Activated naive CD8-positive, alpha-beta T cell (primary cell): ENCODE results near the gene PACSIN3.

ENCODE experiments used
- H3K27ac Mint-ChIP-seq: one replicate; pipeline ENCODE4 v1.8.0; 2021; ENCODE audit warnings: mixed read lengths
- H3K27me3 Mint-ChIP-seq: one replicate; pipeline ENCODE4 v1.8.0; 2021; ENCODE audit warnings: mixed read lengths
- H3K36me3 Mint-ChIP-seq: one replicate; pipeline ENCODE4 v1.8.0; 2021; ENCODE audit warnings: mixed read lengths
- H3K4me1 Mint-ChIP-seq: one replicate; pipeline ENCODE4 v1.8.0; 2021; ENCODE audit warnings: low read depth, mixed read lengths
- H3K4me3 Mint-ChIP-seq: one replicate; pipeline ENCODE4 v1.8.0; 2021; ENCODE audit warnings: mild to moderate bottlenecking, mixed read lengths
- H3K9me3 Mint-ChIP-seq: one replicate; pipeline ENCODE4 v1.8.0; 2021; ENCODE audit warnings: low read depth, mixed read lengths

PACSIN3 gene

GRCh38 chr11:47186076-47186699 is at the start of gene PACSIN3:
Gene PACSIN3, minus strand, starts transcription at chr11:47186434. Its CDS starts 3,707 bp downstream, at chr11:47182727.
- H3K4me1 Mint-ChIP-seq = peaks cover 10% of the 10 kb centered on the region
- peaks cover 5% of the 10 kb centered on the region for H3K27me3 Mint-ChIP-seq
- no peaks in the 10 kb centered on the region for H3K36me3 Mint-ChIP-seq
- peak within 1 kb of the TSS; percentile 82 for H3K4me3 Mint-ChIP-seq
- H3K9me3 Mint-ChIP-seq = no peaks in the 10 kb centered on the region
- peak within 1 kb of the TSS; percentile 66 for H3K27ac Mint-ChIP-seq

GRCh38 chr11:47235163-47235562 is 48.9 kb upstream of the PACSIN3 start:
- Mint-ChIP-seq H3K4me3 (peak overlapping the region; percentile 77), H3K27me3 (no peaks in the 10 kb centered on the region), H3K4me1 (peaks cover 30% of the 10 kb centered on the region), H3K36me3 (peaks cover 8% of the 10 kb centered on the region), H3K9me3 (no peaks in the 10 kb centered on the region), H3K27ac (peak overlapping the region; percentile 93)

- Mint-ChIP-seq H3K27me3 (no peaks in the 10 kb centered on the region), H3K36me3 (peaks cover 8% of the 10 kb centered on the region), H3K9me3 (no peaks in the 10 kb centered on the region), H3K4me3 (peak overlapping the region; percentile 77), H3K4me1 (peaks cover 30% of the 10 kb centered on the region), H3K27ac (peak overlapping the region; percentile 93)
These were observed 48.5 kb upstream of the PACSIN3 start for GRCh38 chr11:47234669-47235100.

- Mint-ChIP-seq H3K27ac (peak overlapping the region; percentile 93), H3K4me1 (peaks cover 30% of the 10 kb centered on the region), H3K36me3 (peaks cover 10% of the 10 kb centered on the region), H3K4me3 (peak overlapping the region; percentile 77), H3K27me3 (no peaks in the 10 kb centered on the region), H3K9me3 (no peaks in the 10 kb centered on the region)
These were observed 47.9 kb upstream of the PACSIN3 start for GRCh38 chr11:47233989-47234668.

GRCh38 chr11:47233051-47233450 is 46.8 kb upstream of the PACSIN3 start:
- H3K36me3 Mint-ChIP-seq = peaks cover 10% of the 10 kb centered on the region
- peaks cover 30% of the 10 kb centered on the region for H3K4me1 Mint-ChIP-seq
- no peak overlapping the region for H3K27ac Mint-ChIP-seq
- no peak overlapping the region for H3K4me3 Mint-ChIP-seq
- H3K27me3 Mint-ChIP-seq = no peaks in the 10 kb centered on the region
- H3K9me3 Mint-ChIP-seq = no peaks in the 10 kb centered on the region

GRCh38 chr11:47229161-47229560 is 42.9 kb upstream of the PACSIN3 start:
- Mint-ChIP-seq H3K27me3 (no peaks in the 10 kb centered on the region), H3K27ac (peak overlapping the region; percentile 76), H3K4me1 (peaks cover 22% of the 10 kb centered on the region), H3K9me3 (no peaks in the 10 kb centered on the region), H3K4me3 (no peak overlapping the region), H3K36me3 (peaks cover 10% of the 10 kb centered on the region)

GRCh38 chr11:47225552-47226400 is 39.5 kb upstream of the PACSIN3 start:
- Mint-ChIP-seq H3K27ac (peak overlapping the region; percentile 93), H3K36me3 (peaks cover 14% of the 10 kb centered on the region), H3K27me3 (no peaks in the 10 kb centered on the region), H3K4me3 (peak overlapping the region; percentile 76), H3K9me3 (no peaks in the 10 kb centered on the region), H3K4me1 (peaks cover 26% of the 10 kb centered on the region)

GRCh38 chr11:47222696-47223095 is 36.5 kb upstream of the PACSIN3 start:
- peaks cover 23% of the 10 kb centered on the region for H3K36me3 Mint-ChIP-seq
- no peaks in the 10 kb centered on the region for H3K9me3 Mint-ChIP-seq
- no peak overlapping the region for H3K4me3 Mint-ChIP-seq
- H3K27ac Mint-ChIP-seq = peak overlapping the region; percentile 83
- H3K4me1 Mint-ChIP-seq = peaks cover 48% of the 10 kb centered on the region
- H3K27me3 Mint-ChIP-seq = no peaks in the 10 kb centered on the region

GRCh38 chr11:47220401-47220821 is 34.2 kb upstream of the PACSIN3 start:
- peaks cover 58% of the 10 kb centered on the region for H3K4me1 Mint-ChIP-seq
- H3K36me3 Mint-ChIP-seq = peaks cover 26% of the 10 kb centered on the region
- peak overlapping the region; percentile 28 for H3K4me3 Mint-ChIP-seq
- peak overlapping the region; percentile 91 for H3K27ac Mint-ChIP-seq
- H3K27me3 Mint-ChIP-seq = no peaks in the 10 kb centered on the region
- no peaks in the 10 kb centered on the region for H3K9me3 Mint-ChIP-seq

- no peaks in the 10 kb centered on the region for H3K27me3 Mint-ChIP-seq
- H3K9me3 Mint-ChIP-seq = no peaks in the 10 kb centered on the region
- H3K36me3 Mint-ChIP-seq = peaks cover 19% of the 10 kb centered on the region
- peak overlapping the region; percentile 100 for H3K27ac Mint-ChIP-seq
- H3K4me3 Mint-ChIP-seq = peak overlapping the region; percentile 98
- H3K4me1 Mint-ChIP-seq = peaks cover 45% of the 10 kb centered on the region
These were observed 30.0 kb upstream of the PACSIN3 start for GRCh38 chr11:47216121-47216798.

- peak overlapping the region; percentile 98 for H3K4me3 Mint-ChIP-seq
- no peaks in the 10 kb centered on the region for H3K9me3 Mint-ChIP-seq
- H3K36me3 Mint-ChIP-seq = peaks cover 18% of the 10 kb centered on the region
- peaks cover 43% of the 10 kb centered on the region for H3K4me1 Mint-ChIP-seq
- H3K27me3 Mint-ChIP-seq = no peaks in the 10 kb centered on the region
- H3K27ac Mint-ChIP-seq = peak overlapping the region; percentile 100
These were observed 29.2 kb upstream of the PACSIN3 start for GRCh38 chr11:47215366-47215910.

- H3K4me1 Mint-ChIP-seq = peaks cover 34% of the 10 kb centered on the region
- H3K27me3 Mint-ChIP-seq = no peaks in the 10 kb centered on the region
- H3K36me3 Mint-ChIP-seq = peaks cover 17% of the 10 kb centered on the region
- H3K27ac Mint-ChIP-seq = peak overlapping the region; percentile 100
- peak overlapping the region; percentile 98 for H3K4me3 Mint-ChIP-seq
- H3K9me3 Mint-ChIP-seq = no peaks in the 10 kb centered on the region
These were observed 27.8 kb upstream of the PACSIN3 start for GRCh38 chr11:47213950-47214565.

GRCh38 chr11:47212938-47213337 is 26.7 kb upstream of the PACSIN3 start:
- H3K27ac Mint-ChIP-seq = no peak overlapping the region
- peaks cover 26% of the 10 kb centered on the region for H3K4me1 Mint-ChIP-seq
- H3K9me3 Mint-ChIP-seq = no peaks in the 10 kb centered on the region
- no peaks in the 10 kb centered on the region for H3K27me3 Mint-ChIP-seq
- H3K4me3 Mint-ChIP-seq = no peak overlapping the region
- peaks cover 10% of the 10 kb centered on the region for H3K36me3 Mint-ChIP-seq

- Mint-ChIP-seq H3K9me3 (no peaks in the 10 kb centered on the region), H3K4me3 (no peak overlapping the region), H3K27me3 (no peaks in the 10 kb centered on the region), H3K27ac (no peak overlapping the region), H3K4me1 (no peaks in the 10 kb centered on the region), H3K36me3 (no peaks in the 10 kb centered on the region)
These were observed 22.4 kb upstream of the PACSIN3 start for GRCh38 chr11:47208628-47209027.
